ENCODE data around the gene STMND1. TPM values are rescaled to one million over a fixed set of nuclear protein-coding genes. Genes with fewer than 3 reads are reported as not detected.

STMND1 gene
- total and polyA plus RNA-seq, 2 of the 8 experiments (the other 6 are each of a cell fraction or from before 2014, with no cell fraction given) = not detected

- no peak for TF ChIP-seq CHD7 (IDR thresholded peaks at IDR 0.05; ENCODE audit: insufficient replicate concordance, low read length)
- no peak for TF ChIP-seq POLR2A (IDR thresholded peaks at IDR 0.05; ENCODE audit: control extremely low read depth in 1 of 2, low read depth in 2 of 2, low read length in 2 of 2)
- TF ChIP-seq SP1 (IDR thresholded peaks at IDR 0.05; ENCODE audit: low read depth, low read length) = no peak
- no peak for TF ChIP-seq ATF3 (IDR thresholded peaks at IDR 0.05; ENCODE audit: insufficient read depth, low read depth, low read length)
- no peak for TF ChIP-seq FOSL1 (IDR thresholded peaks at IDR 0.05; ENCODE audit: insufficient read depth, low read depth, low read length)
- no peak for TF ChIP-seq NRF1 (IDR thresholded peaks at IDR 0.05; ENCODE audit: low read depth, low read length)
- TF ChIP-seq ASH2L (IDR thresholded peaks at IDR 0.05; ENCODE audit: low read length) = no peak
- no peak for TF ChIP-seq TAF7 (optimal IDR thresholded peaks at IDR 0.05; ENCODE audit: borderline replicate concordance, low read depth, low read length)
- no peak for TF ChIP-seq MAFK (IDR thresholded peaks at IDR 0.05; ENCODE audit: low read depth, low read length)
These were observed 13.7 kb upstream of the STMND1 start (continued) for GRCh38 chr6:17088091-17088611.

All from H1 (cell line).